WERI-Rb-1 (cell line): ENCODE measurements around the gene STK32C.

Experiments
- DNase-seq: peaks from one replicate; pipeline ENCODE4 v3.0.0-alpha.2; 2020
- H3K27ac ChIP-seq: fragments of 250-450 bp; sonication (Bioruptor Pico); 2 replicates; pipeline ENCODE4 v1.5.1; 2020; ENCODE audit warnings: mild to moderate bottlenecking, moderate library complexity
- H3K27me3 ChIP-seq: fragments of 250-450 bp; sonication (Bioruptor Pico); 2 replicates; pipeline ENCODE4 v1.5.1; 2021; ENCODE audit warnings: mild to moderate bottlenecking, low read depth, moderate library complexity; ENCODE audit not compliant: insufficient read depth, severe bottlenecking
- H3K36me3 ChIP-seq: fragments of 250-450 bp; sonication (Bioruptor Pico); 2 replicates; pipeline ENCODE4 v1.5.1; 2020; ENCODE audit warnings: mild to moderate bottlenecking, moderate library complexity
- H3K4me3 ChIP-seq: 2 replicates; pipeline ENCODE4 v1.5.1; 2011; ENCODE audit warnings: low read depth, mild to moderate bottlenecking, control low read depth, low read length
- H3K9me3 ChIP-seq: fragments of 250-450 bp; sonication (Bioruptor Pico); 2 replicates; pipeline ENCODE4 v1.5.1; 2021; ENCODE audit warnings: mild to moderate bottlenecking, moderate library complexity; ENCODE audit not compliant: severe bottlenecking
- CTCF ChIP-seq: IDR thresholded peaks from 2 replicates; pipeline ENCODE4 v1.5.1; 2011; ENCODE audit warnings: low read depth, mild to moderate bottlenecking, control low read depth, inconsistent platforms, low read length

STK32C gene

GRCh38 chr10:132309471-132309865 lies 1.7 kb upstream of the STK32C start:
- H3K27ac ChIP-seq, result no peak overlapping the region
- H3K27me3 ChIP-seq, result peaks cover 4% of the 10 kb centered on the region

GRCh38 chr10:132308587-132309470 lies 1.1 kb upstream of the STK32C start:
- no peak for DNase-seq
- H3K36me3 ChIP-seq, result no peaks in the 10 kb centered on the region
- no peaks in the 10 kb centered on the region for H3K9me3 ChIP-seq
- H3K27me3 ChIP-seq, result peaks cover 4% of the 10 kb centered on the region
- peak overlapping the region; percentile 56 for H3K4me3 ChIP-seq
- no peak for TF ChIP-seq CTCF
- H3K27ac ChIP-seq, result peak overlapping the region; percentile 80

More at GRCh38 chr10:132309471-132309865, 1.7 kb upstream of the STK32C start:
- no peaks in the 10 kb centered on the region for H3K9me3 ChIP-seq
- H3K4me3 ChIP-seq, result no peak overlapping the region
- no peak for DNase-seq
- TF ChIP-seq CTCF, result no peak
- H3K36me3 ChIP-seq, result no peaks in the 10 kb centered on the region

- peaks cover 4% of the 10 kb centered on the region for H3K27me3 ChIP-seq
- peak; percentile 84 for DNase-seq
- H3K9me3 ChIP-seq, result no peaks in the 10 kb centered on the region
- H3K27ac ChIP-seq, result peak overlapping the region; percentile 25; the same call in 1 of the 2 replicates
- no peak for TF ChIP-seq CTCF
- H3K36me3 ChIP-seq, result no peaks in the 10 kb centered on the region
- H3K4me3 ChIP-seq, result peak overlapping the region; percentile 57
These were observed 642 bp downstream of the STK32C start for GRCh38 chr10:132306864-132307751.

- Histone ChIP-seq H3K9me3 (no peaks in the 10 kb centered on the region), H3K27me3 (peaks cover 4% of the 10 kb centered on the region), H3K27ac (no peak overlapping the region), H3K36me3 (no peaks in the 10 kb centered on the region), H3K4me3 (no peak overlapping the region)
- no peak for DNase-seq
- no peak for TF ChIP-seq CTCF
These were observed 1.4 kb downstream of the STK32C start for GRCh38 chr10:132306343-132306685.

- Histone ChIP-seq H3K27ac (no peak overlapping the region), H3K36me3 (no peaks in the 10 kb centered on the region), H3K9me3 (no peaks in the 10 kb centered on the region), H3K27me3 (peaks cover 4% of the 10 kb centered on the region), H3K4me3 (no peak overlapping the region)
- no peak for TF ChIP-seq CTCF
- DNase-seq, result no peak
These were observed 2.0 kb downstream of the STK32C start for GRCh38 chr10:132305654-132306342.
